Epithelial cell of esophagus (primary cell): Measurements from ENCODE around the gene GMPPA.
A peak's percentile ranks its signal among the peaks of the same experiment; 100 is the strongest.

Experiments
- DNase-seq: peaks from one replicate; pipeline ENCODE4 v3.0.0; 2010; ENCODE audit warnings: low read depth
- H3K4me3 ChIP-seq: 2 replicates; pipeline ENCODE4 v1.5.1; 2011; ENCODE audit warnings: mild to moderate bottlenecking, low read length, control low read depth
- CTCF ChIP-seq: IDR thresholded peaks from 2 replicates; pipeline ENCODE4 v1.5.1; 2011; ENCODE audit warnings: low read depth, mild to moderate bottlenecking, low read length, control low read depth, inconsistent platforms; ENCODE audit not compliant: insufficient read depth; ENCODE audit errors: missing control alignments

Gene GMPPA

GRCh38 chr2:219530048-219530963 lies 31.6 kb downstream of the GMPPA start:
- peak; percentile 83 for DNase-seq
- no peak overlapping the region for H3K4me3 ChIP-seq
- TF ChIP-seq CTCF: peak; percentile 95

GRCh38 chr2:219531639-219532377 lies 33.1 kb downstream of the GMPPA start:
- TF ChIP-seq CTCF: no peak
- DNase-seq: no peak
- H3K4me3 ChIP-seq: no peak overlapping the region

- DNase-seq: no peak
- no peak for TF ChIP-seq CTCF
Measured at GRCh38 chr2:219532378-219532649, 33.6 kb downstream of the GMPPA start.

GRCh38 chr2:219533930-219534661 lies 35.4 kb downstream of the GMPPA start:
- no peak overlapping the region for H3K4me3 ChIP-seq
- TF ChIP-seq CTCF: no peak
- DNase-seq: peak; percentile 52

More at GRCh38 chr2:219532378-219532649, 33.6 kb downstream of the GMPPA start:
- no peak overlapping the region for H3K4me3 ChIP-seq

- no peak overlapping the region for H3K4me3 ChIP-seq
- no peak for TF ChIP-seq CTCF
- no peak for DNase-seq
Measured at GRCh38 chr2:219536425-219536824, 37.7 kb downstream of the GMPPA start.

- no peak for TF ChIP-seq CTCF
- DNase-seq: no peak
- no peak overlapping the region for H3K4me3 ChIP-seq
Measured at GRCh38 chr2:219536967-219537366, 38.3 kb downstream of the GMPPA start.
